Fibroblast of pulmonary artery (primary cell): Measurements from ENCODE around the gene HECTD2.
"Not testable (repeated sequence)": the region's sequence is repeated elsewhere in the genome, so short reads cannot be mapped to it uniquely, and the experiment has no call there.

Experiments
- DNase-seq: peaks from one replicate; pipeline ENCODE4 v3.0.0-alpha.2; 2010; ENCODE audit warnings: low read depth
- H3K4me3 ChIP-seq: replicated peaks from 2 replicates; pipeline ENCODE4 v1.5.1; 2011; ENCODE audit warnings: low read depth, mild to moderate bottlenecking, control low read depth, low read length, moderate library complexity
- CTCF ChIP-seq: IDR thresholded peaks from 2 replicates; pipeline ENCODE4 v1.5.1; 2011; ENCODE audit warnings: mild to moderate bottlenecking, control low read depth, low read length, inconsistent platforms; ENCODE audit errors: missing control alignments

Gene HECTD2

GRCh38 chr10:91409869-91410637 lies at the start of gene HECTD2:
HECTD2 (plus strand) TSS chr10:91410344; CDS start chr10:91410439, 95 bp downstream.
- peak within 1 kb of the TSS; percentile 84 for H3K4me3 ChIP-seq
- DNase-seq: peak; percentile 78
- no peak for TF ChIP-seq CTCF

DNA sequence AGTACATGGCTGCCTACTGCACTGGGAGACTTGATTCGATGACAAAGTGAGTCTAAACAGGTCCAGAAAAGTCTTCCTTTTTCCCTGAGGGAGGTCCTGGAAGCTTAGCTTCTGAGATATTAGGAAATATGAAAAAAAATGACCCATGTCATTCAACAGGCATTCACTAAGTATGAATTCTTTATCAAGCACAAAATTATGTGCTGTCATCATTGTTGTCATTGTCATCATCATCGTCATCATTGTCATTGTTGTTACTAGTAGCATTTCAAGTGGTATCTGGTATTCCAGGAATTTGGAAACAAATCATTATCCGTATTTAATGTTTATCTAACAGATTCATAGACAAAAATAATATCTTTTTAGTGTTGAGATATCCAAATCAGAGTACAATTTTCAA lies 49.7 kb upstream of the HECTD2 start:
- no peak for TF ChIP-seq CTCF
- DNase-seq: no peak
- no peak overlapping the region for H3K4me3 ChIP-seq

DNA sequence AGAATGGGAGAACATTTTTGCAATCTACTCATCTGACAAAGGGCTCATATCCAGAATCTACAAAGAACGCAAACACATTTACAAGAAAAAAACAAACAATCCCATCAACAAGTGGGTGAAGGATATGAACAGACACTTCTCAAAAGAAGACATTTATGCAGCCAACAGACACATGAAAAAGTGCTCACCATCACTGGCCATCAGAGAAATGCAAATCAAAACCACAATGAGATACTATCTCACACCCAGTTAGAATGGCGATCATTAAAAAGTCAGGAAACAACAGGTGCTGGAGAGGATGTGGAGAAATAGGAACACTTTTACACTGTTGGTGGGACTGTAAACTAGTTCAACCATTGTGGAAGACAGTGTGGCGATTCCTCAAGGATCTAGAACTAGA lies 44.6 kb upstream of the HECTD2 start:
- DNase-seq, H3K4me3 ChIP-seq: not testable (repeated sequence)

- TF ChIP-seq CTCF: no peak
- no peak for DNase-seq
- no peak overlapping the region for H3K4me3 ChIP-seq
These were observed 43.4 kb upstream of the HECTD2 start for GRCh38 chr10:91366704-91367103.

- TF ChIP-seq CTCF: no peak
- no peak for DNase-seq
- H3K4me3 ChIP-seq: no peak overlapping the region
These were observed 43.0 kb upstream of the HECTD2 start for GRCh38 chr10:91367127-91367531.

- DNase-seq: no peak
- no peak for TF ChIP-seq CTCF
- no peak overlapping the region for H3K4me3 ChIP-seq
These were observed 42.6 kb upstream of the HECTD2 start for GRCh38 chr10:91367558-91367957.

DNA sequence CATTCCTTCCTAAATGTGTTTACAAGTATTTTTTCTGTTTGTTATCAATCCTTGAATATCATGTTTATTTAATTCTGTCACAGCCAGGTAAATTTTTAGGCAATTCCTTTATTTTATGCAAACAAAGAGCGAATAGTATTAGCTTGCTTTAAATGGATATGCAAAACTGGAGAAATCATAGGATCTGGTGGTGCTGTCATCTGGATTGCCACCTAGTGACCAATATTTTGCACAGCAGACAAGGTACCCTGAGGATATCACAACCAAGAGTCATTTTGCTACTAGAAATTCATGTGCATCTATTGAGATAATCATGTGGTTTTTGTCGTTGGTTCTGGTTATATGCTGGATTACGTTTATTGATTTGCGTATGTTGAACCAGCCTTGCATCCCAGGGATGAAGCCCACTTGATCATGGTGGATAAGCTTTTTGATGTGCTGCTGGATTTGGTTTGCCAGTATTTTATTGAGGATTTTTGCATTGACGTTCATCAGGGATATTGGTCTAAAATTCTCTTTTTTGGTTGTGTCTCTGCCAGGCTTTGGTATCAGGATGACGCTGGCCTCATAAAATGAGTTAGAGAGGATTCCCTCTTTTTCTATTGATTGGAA lies 40.1 kb upstream of the HECTD2 start:
- not testable (repeated sequence) for H3K4me3 ChIP-seq
- TF ChIP-seq CTCF: peak; percentile 74
- DNase-seq: peak; percentile 72
